ENCODE results near the gene FMNL3. TPM values are rescaled to one million over a fixed set of nuclear protein-coding genes. Genes with fewer than 3 reads are reported as not detected.

The FMNL3 gene
- total and polyA plus RNA-seq, 2 of the 13 experiments (the other 11 are each of a cell fraction or from before 2014, with no cell fraction given), result 0.44 to 1.1 TPM

GRCh38 chr12:49651855-49652254, 55.4 kb downstream of the FMNL3 start (continued):
- TF ChIP-seq ZFP91 (CRISPR knock-in tag; IDR thresholded peaks at IDR 0.05; ENCODE audit: borderline replicate concordance) (no peak), PLSCR1 (CRISPR knock-in tag; IDR thresholded peaks at IDR 0.05; ENCODE audit: borderline replicate concordance) (no peak), SRF (IDR thresholded peaks at IDR 0.05; ENCODE audit: low read depth, low read length) (no peak), ZSCAN31 (CRISPR knock-in tag; IDR thresholded peaks at IDR 0.05; ENCODE audit: low read depth) (no peak), ZFAT (CRISPR knock-in tag; conservative IDR thresholded peaks at IDR 0.05) (no peak), ZNF704 (CRISPR knock-in tag; IDR thresholded peaks at IDR 0.05; ENCODE audit: borderline replicate concordance) (no peak), ZSCAN25 (CRISPR knock-in tag; IDR thresholded peaks at IDR 0.05) (no peak), BRD4 (CRISPR knock-in tag; IDR thresholded peaks at IDR 0.05) (no peak)

- Histone ChIP-seq H3K27ac (ENCODE audit: extremely low read length, insufficient read depth, low read length) (no peak overlapping the region), H2AFZ (ENCODE audit: low read length) (no peak overlapping the region), H3K4me2 (ENCODE audit: low read depth, low read length) (no peak overlapping the region), H3K27me3 (ENCODE audit: control insufficient read depth in 1 of 2, insufficient read depth in 2 of 2, low read length in 2 of 2) (no peaks in the 10 kb centered on the region), H3K9ac (ENCODE audit: insufficient read depth, low read depth, low read length) (no peak overlapping the region), H4K20me1 (ENCODE audit: insufficient read depth, low read length) (no peaks in the 10 kb centered on the region), H3K4me1 (ENCODE audit: insufficient read depth, low read length) (peaks cover 41% of the 10 kb centered on the region), H3K79me2 (ENCODE audit: insufficient read depth, low read length) (no peaks in the 10 kb centered on the region), H3K4me3 (replicated peaks in 1 of 3; ENCODE audit: insufficient read depth in 1 of 3, low read depth in 2 of 3, low read length in 3 of 3) (no peak overlapping the region), H3K36me3 (replicated peaks in 1 of 2; ENCODE audit: control insufficient read depth in 1 of 2, insufficient read depth in 2 of 2, low read length in 2 of 2) (no peaks in the 10 kb centered on the region), H3K9me3 (ENCODE audit: low read length) (no peaks in the 10 kb centered on the region)
- WGBS (ENCODE audit: low lambda C conversion rate), result 22% methylated on average over 5 of the region's 5 CpGs
- in situ Hi-C loops (cut with HindIII; ENCODE audit: extremely low pct_ligation_motif_present, low pct_unique_long_range_greater_than_20kb), result no loop called here
- no peak; the same call in 2 of the 3 replicates for ATAC-seq
- peak; percentile 73; the same call in 1 of the 2 replicates for TF ChIP-seq CEBPB (IDR thresholded peaks at IDR 0.05; ENCODE audit: borderline replicate concordance, low read depth, low read length)
- TF ChIP-seq ATF4 (CRISPR knock-in tag; IDR thresholded peaks at IDR 0.05), result peak in 1 of 2 experiments; percentile 65; a peak in 1 of 4 replicates
- no peak for TF ChIP-seq HNRNPUL1 (IDR thresholded peaks at IDR 0.05; ENCODE audit: low read depth, low read length)
- TF ChIP-seq CEBPG (CRISPR knock-in tag; IDR thresholded peaks at IDR 0.05), result peak; percentile 35; the same call in 1 of the 2 replicates
- intact Hi-C loops (cut with micrococcal nuclease; ENCODE audit: unreplicated experiment), result no loop called here
- DNase-seq (ENCODE audit: low spot score), result no peak
- POLR2A ChIA-PET, result interaction anchor here (3.3 kb wide), 1 partner anchor 91 kb away, joined by 16 read pairs; the partner anchor contains the start of gene TMBIM6
- no peak for FAIRE-seq
- no TSS peak for BruUV-seq (replicated peaks)
- CTCF ChIA-PET (ENCODE audit: low intra/inter-chr PET ratio, low total read pairs), result no interaction called here
These were observed 57.3 kb downstream of the FMNL3 start for GRCh38 chr12:49649892-49650291.
